Lower lobe of right lung (tissue), 2 donors: ENCODE data around the gene LILRB2. TPM values are rescaled to one million over a fixed set of nuclear protein-coding genes. Genes with fewer than 3 reads are reported as not detected.

Source experiments
- ATAC-seq, 2 donors: fragments of 200-7000 bp; cut with Tn5 transposase; one replicate each; pipeline ENCODE4 v1.9.1; 2020 to 2022; ENCODE audit warnings: mild to moderate bottlenecking in 2 of 2, moderate library complexity in 2 of 2
- DNase-seq: peaks from one replicate; pipeline ENCODE4 v3.0.0-alpha.2; 2020
- H3K27ac ChIP-seq: fragments of 200-600 bp; one replicate; pipeline ENCODE4 v1.8.0; 2022
- H3K27me3 ChIP-seq: fragments of 200-600 bp; one replicate; pipeline ENCODE4 v1.8.0; 2022; ENCODE audit warnings: low read depth
- H3K36me3 ChIP-seq: fragments of 200-600 bp; one replicate; pipeline ENCODE4 v1.8.0; 2022; ENCODE audit warnings: mild to moderate bottlenecking
- H3K4me1 ChIP-seq: fragments of 200-600 bp; one replicate; pipeline ENCODE4 v1.8.0; 2022
- H3K4me3 ChIP-seq: fragments of 200-600 bp; one replicate; pipeline ENCODE4 v1.8.0; 2022; ENCODE audit warnings: mild to moderate bottlenecking
- H3K9me3 ChIP-seq: fragments of 200-600 bp; one replicate; pipeline ENCODE4 v1.8.0; 2022
- CTCF ChIP-seq: fragments of 200-600 bp; IDR thresholded peaks from one replicate; pipeline ENCODE4 v1.8.0; 2022; ENCODE audit warnings: antibody characterized with exemption, mild to moderate bottlenecking
- intact Hi-C: fragments of 100-400 bp; cut with DNase I; formaldehyde crosslinking; loops from one replicate; pipeline ENCODE4 v1.11.0; 2022
- total RNA-seq: library from RNA; stranded (reverse); fragmentation: NEBNext Ultra II Directional; extraction: Animal tissue kit (Norgen Biotek cat#: 25700); gene quantifications from one replicate; pipeline ENCODE4 v1.2.1, GENCODE V29; 2021
- donor health status: DM: no; HTN: yes; CAD: no; lungs with severe emphysema.

LILRB2 gene
- total RNA-seq, 1 donor from 2014 or later, result 26.1 TPM

GRCh38 chr19:54256250-54257115, 24.4 kb downstream of the LILRB2 start:
- no peaks in the 10 kb centered on the region for H3K9me3 ChIP-seq
- H3K36me3 ChIP-seq, result no peaks in the 10 kb centered on the region

GRCh38 chr19:54255105-54255775, 25.7 kb downstream of the LILRB2 start:
- no peaks in the 10 kb centered on the region for H3K36me3 ChIP-seq
- H3K4me3 ChIP-seq, result no peak overlapping the region
- ATAC-seq, result no peak
- no peaks in the 10 kb centered on the region for H3K4me1 ChIP-seq
- intact Hi-C loops, result no loop called here
- TF ChIP-seq CTCF, result no peak
- no peaks in the 10 kb centered on the region for H3K9me3 ChIP-seq
- H3K27ac ChIP-seq, result no peak overlapping the region
- peaks cover 36% of the 10 kb centered on the region for H3K27me3 ChIP-seq
- DNase-seq, result no peak

More at GRCh38 chr19:54256250-54257115, 24.4 kb downstream of the LILRB2 start:
- H3K27me3 ChIP-seq, result peaks cover 36% of the 10 kb centered on the region
- no peaks in the 10 kb centered on the region for H3K4me1 ChIP-seq
- peak overlapping the region; percentile 21 for H3K4me3 ChIP-seq
- intact Hi-C loops, result no loop called here
- no peak overlapping the region for H3K27ac ChIP-seq
- DNase-seq (no peak), ATAC-seq (no peak)
- no peak for TF ChIP-seq CTCF

GRCh38 chr19:54254195-54254906, 26.6 kb downstream of the LILRB2 start:
- peak in 1 of 2 donors; percentile 17 for ATAC-seq

GRCh38 chr19:54253331-54254194, 27.3 kb downstream of the LILRB2 start:
- H3K27ac ChIP-seq, result no peak overlapping the region
- no peaks in the 10 kb centered on the region for H3K4me1 ChIP-seq
- DNase-seq (no peak), ATAC-seq (no peak)
- no peak overlapping the region for H3K4me3 ChIP-seq
- H3K27me3 ChIP-seq, result peaks cover 36% of the 10 kb centered on the region
- intact Hi-C loops, result no loop called here
- TF ChIP-seq CTCF, result no peak
- no peaks in the 10 kb centered on the region for H3K36me3 ChIP-seq
- H3K9me3 ChIP-seq, result no peaks in the 10 kb centered on the region

More at GRCh38 chr19:54254195-54254906, 26.6 kb downstream of the LILRB2 start:
- Histone ChIP-seq H3K27me3 (peaks cover 36% of the 10 kb centered on the region), H3K27ac (no peak overlapping the region), H3K36me3 (no peaks in the 10 kb centered on the region), H3K9me3 (no peaks in the 10 kb centered on the region), H3K4me1 (no peaks in the 10 kb centered on the region), H3K4me3 (no peak overlapping the region)
- TF ChIP-seq CTCF, result no peak
- intact Hi-C loops, result no loop called here
- DNase-seq, result no peak

- no peak for TF ChIP-seq CTCF
- DNase-seq, result no peak
- no peak for ATAC-seq
- no peaks in the 10 kb centered on the region for H3K9me3 ChIP-seq
- H3K4me1 ChIP-seq, result no peaks in the 10 kb centered on the region
- H3K27me3 ChIP-seq, result peaks cover 36% of the 10 kb centered on the region
- no peak overlapping the region for H3K4me3 ChIP-seq
- H3K27ac ChIP-seq, result no peak overlapping the region
- no peaks in the 10 kb centered on the region for H3K36me3 ChIP-seq
- intact Hi-C loops, result no loop called here
These were observed 28.1 kb downstream of the LILRB2 start for GRCh38 chr19:54252845-54253244.
